Renal cortex interstitium (tissue), 11 donors: ENCODE results near the gene LRRC8E. TPM values are rescaled to one million over a fixed set of nuclear protein-coding genes. Genes with fewer than 3 reads are reported as not detected.
A peak's percentile ranks its signal among the peaks of the same experiment; 100 is the strongest.

Experiments used
- DNase-seq, 11 donors: peaks; one replicate each; pipeline ENCODE4 v3.0.0-alpha.2; 2013; ENCODE audit warnings: low read depth in 9 of 11, low spot score in 4 of 11; ENCODE audit errors: extremely low read depth in 1 of 11
- polyA plus RNA-seq, 3 donors: library from polyadenylated mRNA; unstranded; fragments of 120-200 nt; gene quantifications; one replicate each; pipeline ENCODE4 v1.2.1, GENCODE V29; 2013; ENCODE audit not compliant: insufficient read length in 3 of 3

LRRC8E gene
- polyA plus RNA-seq, 3 donors = 1.4 to 3.0 (median 2.6) TPM

DNA sequence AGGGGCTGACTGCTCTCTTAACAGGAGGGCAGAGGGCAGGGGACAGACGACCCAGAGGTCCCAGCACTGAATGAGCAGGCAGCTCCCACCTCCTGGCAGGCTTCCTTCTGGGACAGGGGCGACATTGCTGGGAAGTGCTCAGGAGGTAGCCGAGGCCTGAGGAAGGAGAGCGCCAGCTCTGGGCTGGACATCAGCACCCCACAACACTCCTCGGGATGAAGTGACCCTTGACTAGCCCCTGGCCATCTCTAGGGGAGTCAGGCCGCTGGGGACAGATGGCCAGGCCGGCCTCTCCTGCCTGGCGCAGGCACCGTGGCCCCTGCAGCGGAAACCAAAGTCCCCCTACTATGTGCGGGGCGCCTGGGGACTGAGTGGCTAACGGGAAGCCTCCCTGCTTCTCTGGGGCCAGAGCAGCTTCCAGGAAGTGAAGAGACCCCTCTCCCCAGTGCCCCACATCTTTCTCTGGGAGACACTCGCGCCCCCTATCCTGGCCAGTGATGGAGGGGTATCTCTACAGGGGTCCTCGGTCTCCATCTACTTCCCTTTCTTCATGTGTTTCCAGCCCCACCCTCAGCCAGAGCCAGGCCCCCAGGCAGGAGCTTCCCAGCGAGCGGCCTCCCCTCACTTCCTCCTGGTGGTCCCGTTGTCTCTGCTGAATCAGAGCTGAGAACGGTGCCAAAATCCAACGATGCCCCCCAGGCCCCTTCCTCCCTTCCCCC is 24.2 kb upstream of the LRRC8E start:
- no peak for DNase-seq

DNA sequence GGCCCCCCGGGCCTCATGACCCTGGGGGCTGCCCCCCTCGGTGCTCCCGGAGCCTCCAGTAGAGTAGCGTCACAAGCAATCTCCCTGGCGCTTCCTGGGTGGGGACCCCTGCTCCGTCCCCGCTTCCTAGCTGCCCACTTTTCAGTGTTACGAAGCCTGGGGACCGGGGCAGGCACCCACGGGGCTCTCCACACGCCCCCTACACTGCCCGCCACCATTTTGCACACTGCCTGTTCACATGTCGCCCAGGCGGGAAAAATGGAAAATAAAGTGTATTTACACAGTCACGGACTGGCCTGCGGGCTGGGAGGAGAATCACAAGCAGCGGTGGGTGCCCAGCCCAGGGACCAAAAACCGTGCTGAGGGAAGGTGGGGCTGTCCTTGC is 23.6 kb upstream of the LRRC8E start:
- no peak for DNase-seq

DNA sequence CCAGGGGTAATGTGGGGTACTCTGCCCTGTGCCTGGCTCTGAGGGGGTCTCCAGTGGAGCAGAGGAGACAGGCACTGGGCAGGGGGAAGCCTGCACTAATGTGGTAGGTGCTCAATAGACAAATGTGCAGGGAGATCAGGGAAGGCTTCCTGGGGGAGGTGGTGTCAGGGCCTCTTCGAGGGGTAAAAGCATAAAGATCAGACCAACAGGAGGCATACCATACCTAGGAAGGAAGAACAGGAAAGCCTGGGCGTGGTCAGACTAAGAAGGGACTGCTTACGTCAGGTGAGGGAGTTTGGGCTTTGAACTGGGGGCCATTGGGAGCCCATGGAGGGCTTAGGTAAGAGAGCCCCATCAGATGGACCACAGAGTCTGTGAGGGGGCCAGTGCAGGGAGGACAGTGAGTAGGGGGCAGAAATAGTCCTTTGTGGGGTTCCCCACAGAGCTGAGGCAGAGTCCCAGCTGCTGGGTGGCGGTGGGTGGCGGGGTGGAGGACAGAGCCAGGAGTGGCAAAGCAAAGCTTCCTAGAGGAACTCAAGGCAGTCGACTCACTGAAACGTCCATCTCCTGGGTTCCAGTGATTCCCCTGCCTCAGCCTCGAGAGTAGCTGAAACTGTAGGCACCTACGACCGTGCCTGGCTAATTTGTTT is 22.9 kb upstream of the LRRC8E start:
- DNase-seq = no peak

DNA sequence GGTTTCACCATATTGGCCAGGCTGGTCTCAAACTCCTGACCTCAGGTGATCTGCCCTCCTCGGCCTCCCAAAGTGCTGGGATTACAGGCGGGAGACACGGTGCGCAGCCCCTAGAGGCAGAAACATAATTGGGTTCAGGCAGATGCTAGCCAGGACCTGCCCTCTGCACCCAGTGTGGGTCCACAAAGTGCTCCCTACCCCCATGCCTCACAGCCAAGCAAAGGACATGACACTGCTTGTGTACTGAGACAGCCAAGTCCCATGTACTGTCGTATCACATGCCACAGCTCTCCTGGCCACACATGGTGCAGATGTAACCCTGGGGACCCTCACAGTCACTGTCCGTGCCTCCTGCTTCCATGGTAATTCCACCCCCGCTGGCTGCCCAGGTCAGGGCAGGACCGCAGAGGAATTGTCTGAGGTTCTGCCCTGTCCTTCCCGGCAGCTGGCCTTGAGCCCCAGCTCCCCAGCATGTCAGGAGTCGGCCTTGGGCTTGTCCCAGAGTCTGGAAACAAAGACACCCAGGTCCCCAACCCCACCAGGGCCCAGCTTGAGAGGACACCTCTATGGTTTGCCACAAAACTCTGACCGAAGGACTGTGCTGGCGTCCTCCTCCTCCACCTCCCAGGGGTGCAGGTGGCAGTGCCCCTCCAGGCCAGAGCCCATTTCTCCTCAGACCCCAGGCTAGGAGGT is 21.8 kb upstream of the LRRC8E start:
- DNase-seq = no peak

DNA sequence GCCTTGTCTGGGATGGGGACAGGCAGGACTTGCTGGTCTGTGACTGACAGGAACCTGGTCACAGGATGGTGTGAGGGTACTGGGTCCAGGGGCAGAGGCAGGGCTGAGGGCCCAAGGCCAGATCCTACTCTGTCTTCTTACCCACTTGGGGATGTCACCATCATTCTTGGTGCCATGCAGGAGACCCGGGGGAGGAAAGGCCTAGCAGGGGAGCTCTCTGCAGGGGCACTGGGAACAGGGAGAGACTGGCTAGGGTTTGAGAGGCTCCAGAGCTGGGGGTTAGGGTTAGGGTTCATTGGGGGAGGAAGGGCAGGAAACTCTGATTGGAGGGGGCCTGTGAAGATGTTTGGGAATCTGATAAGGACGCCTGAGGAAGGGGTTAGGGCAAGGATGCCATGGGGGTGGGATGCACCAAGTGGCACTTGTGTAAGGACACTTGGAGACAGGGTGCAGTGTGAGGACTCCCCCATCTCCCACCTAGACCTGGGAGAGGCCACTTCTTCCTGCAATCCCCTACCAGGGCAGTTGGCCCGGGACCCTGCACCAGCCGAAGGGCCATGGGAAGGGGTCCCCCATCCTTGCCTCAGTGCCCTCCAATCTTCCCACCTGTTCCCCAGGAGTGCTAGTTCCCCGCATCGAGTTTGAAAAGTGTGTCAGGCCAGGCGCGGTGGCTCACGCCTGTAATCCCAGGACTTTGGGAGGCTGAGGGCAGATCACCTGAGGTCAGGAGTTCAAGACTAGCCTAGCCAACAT is 21.0 kb upstream of the LRRC8E start:
- no peak for DNase-seq

DNA sequence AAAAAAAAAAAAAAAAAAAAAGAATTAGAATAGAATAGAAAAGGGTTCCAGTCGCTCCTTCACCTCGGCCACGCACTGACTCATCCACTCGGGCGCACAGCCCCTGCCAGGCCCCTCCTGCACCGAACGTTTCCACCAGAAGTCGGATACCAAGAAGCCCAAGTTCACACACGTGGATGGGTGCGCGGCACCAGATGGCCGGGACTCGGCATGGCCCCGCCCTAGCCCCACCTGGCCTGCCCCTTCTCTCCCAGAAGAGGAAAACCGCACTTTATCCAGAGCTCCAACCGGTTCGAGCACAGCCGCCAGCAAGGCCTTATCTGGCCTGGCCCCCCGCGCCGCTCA is 20.0 kb upstream of the LRRC8E start:
- no peak for DNase-seq

DNA sequence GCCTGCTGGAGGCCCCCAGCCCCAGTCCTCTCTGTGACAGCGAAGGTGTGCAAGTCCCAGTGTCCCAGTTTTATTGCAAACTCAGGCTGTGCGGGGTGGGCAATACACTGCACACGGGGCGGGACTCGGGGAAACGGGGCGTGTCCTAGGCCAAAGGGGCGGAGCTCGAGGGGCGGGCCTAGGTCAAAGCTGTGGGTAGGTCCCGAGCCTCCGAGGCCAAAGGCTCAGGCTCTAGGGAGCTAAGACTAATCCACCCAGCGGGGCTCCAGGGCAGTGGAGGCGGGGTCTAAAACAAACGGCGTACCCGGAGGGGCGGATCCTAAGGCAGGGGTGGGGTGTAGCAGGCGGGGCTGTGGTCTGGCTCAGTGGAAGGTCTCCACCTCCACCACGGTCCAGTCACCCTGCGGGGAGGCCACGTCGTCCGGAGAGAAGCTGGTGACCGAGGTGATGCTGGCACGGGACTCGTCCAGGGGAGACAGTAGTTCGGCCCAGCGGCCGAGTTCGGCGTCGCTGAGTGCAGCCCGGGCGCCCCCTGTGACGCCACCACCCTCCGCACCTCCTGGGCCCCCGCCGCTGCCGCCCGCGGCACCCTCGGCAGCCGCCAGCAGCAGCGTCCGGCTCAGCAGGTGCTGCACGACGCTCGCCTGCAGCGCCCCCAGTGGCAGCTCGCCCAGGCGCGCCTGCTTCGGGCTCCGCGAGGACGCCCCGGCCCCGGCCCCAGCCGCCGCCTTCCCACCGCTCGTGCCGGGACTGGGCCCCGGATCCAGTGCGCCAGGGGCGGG is 19.4 kb upstream of the LRRC8E start:
- peak in 4 of 11 donors; percentile 67 to 76 (median 72) for DNase-seq

DNA sequence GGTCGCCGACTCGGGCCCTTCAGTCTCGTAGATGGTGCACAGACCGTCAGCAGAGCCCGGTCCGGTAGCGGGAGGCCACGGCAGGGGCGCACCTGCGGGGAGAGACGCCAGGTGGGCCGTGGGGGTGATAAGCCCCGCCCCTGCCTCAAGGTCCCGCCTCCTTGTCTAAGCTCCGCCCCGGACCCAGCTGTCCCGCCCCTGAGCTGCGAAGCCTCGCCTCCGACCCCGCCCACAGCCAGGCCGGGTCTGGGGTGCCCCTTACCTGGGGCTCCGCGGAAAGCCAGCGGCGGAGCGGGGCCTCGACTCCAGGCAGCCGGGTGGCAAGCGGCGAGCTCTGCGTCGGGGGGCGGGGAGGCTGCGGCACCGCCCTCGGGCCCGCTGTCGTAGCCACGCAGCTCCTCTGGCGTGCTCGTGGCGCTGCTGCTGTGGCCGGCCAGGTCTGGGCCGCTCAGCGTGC is 18.8 kb upstream of the LRRC8E start:
- no peak for DNase-seq

DNA sequence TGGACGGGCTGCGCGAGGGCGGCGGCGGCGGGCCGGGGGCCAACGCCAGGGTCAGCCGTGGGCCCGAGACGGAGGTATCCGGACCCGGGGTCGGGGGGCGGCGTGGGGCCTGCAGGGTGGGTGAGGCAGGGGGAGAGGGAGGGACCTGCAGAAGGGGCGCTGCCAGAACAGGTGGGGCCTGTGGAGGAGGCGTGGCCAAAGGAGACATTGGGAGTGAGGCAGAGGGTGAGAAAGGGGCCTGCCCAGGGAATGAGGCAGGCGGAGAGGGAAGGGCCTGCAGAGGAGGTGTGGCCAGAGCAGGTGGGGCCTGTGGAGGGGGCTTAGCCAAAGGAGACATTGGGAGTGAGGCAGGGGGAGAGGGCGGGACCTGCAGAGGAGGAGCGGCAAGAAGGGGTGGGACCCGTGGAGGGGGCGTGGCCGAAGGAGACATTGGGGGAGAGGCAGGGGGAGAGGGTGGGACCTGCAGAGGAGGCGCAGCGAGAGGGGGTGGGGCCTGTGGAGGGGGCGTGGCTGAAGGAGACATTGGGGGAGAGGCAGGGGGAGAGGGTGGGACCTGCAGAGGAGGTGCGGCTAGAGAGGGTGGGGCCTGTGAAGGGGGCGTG is 18.3 kb upstream of the LRRC8E start:
- DNase-seq = no peak

DNA sequence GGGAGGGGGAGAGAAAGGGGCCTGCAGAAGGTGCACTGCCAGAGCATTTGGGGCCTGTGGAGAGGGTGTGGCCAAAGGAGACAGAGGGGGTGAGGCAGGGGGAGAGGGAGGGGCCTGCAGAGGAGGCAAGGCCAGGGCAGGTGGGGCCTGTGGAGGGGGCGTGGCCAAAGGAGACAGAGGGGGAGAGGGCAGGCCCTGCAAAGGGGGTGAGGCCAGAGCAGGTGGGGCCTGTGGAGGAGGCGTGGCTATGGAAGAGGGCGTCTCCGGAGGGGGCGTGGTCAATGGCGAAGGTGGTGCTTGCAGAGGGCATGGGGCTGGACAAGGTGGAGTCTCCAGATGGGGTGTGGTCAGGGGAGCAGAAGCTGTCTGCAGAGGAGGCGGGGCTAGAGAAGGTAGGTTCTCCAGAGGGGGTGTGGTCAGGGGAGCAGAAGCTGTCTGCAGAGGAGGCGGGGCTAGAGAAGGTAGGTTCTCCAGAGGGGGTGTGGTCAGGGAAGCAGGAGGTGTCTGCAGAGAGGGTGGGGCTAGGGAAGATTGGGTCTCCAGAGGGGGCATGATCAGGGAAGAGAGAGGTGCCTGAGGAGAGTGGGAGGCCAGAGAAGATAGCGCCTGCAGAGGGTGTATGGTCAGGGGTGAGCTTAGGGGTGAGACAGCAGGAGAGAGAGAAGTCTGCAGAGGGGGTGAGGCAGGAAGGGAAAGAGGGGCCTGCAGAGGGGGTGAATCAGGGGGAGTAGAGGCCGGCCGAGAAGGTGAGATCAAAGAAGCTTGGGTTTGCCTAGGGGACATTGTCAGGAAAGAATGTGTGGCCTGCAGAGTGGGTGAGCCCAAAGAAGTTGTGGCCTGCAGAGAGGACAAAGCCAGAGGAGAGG is 17.5 kb upstream of the LRRC8E start:
- DNase-seq = no peak

DNA sequence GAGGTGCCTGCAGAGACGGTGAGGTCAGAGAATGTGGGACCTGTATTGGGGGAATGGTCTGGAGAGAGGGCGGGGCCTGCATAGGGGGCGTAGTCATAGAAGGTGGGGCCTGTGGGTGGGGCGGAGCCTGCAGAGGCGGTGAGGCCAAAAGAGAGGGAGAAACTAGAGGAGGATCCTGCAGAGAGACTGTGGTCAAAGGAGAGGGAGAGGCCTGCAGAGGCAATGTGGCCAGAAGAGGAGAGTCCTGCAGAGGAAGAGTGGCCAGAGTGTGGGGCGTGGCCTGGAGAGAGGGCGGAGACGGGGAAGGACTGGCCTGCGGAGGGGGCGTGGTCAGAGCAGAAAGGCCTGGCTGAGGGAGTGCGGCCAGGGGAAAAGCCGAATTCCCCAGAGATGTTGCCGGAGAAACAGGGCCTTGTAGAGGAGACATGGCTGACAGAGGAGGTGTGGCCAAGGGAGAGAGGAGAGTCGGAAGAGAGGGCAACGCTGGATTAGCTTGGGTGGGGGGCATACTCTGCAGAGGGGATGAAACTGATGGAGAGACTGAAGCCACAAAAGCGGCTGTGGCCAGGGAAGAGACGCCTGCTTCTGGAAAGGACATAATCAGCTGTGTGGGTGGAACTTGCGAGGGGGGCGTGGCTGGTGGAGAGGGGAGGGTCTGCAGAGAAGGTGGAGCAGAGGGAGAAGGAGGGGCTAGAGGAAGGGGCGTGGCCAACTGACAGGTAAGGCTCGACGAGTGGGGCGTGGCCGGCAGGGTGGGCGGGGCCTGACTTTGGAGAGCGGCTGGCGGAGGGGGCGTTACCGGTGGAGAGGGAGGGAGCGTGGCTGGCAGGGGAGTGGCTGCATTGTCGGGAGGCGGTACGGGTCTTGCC is 16.6 kb upstream of the LRRC8E start:
- peak in 5 of 11 donors; percentile 48 to 83 (median 72) for DNase-seq

DNA sequence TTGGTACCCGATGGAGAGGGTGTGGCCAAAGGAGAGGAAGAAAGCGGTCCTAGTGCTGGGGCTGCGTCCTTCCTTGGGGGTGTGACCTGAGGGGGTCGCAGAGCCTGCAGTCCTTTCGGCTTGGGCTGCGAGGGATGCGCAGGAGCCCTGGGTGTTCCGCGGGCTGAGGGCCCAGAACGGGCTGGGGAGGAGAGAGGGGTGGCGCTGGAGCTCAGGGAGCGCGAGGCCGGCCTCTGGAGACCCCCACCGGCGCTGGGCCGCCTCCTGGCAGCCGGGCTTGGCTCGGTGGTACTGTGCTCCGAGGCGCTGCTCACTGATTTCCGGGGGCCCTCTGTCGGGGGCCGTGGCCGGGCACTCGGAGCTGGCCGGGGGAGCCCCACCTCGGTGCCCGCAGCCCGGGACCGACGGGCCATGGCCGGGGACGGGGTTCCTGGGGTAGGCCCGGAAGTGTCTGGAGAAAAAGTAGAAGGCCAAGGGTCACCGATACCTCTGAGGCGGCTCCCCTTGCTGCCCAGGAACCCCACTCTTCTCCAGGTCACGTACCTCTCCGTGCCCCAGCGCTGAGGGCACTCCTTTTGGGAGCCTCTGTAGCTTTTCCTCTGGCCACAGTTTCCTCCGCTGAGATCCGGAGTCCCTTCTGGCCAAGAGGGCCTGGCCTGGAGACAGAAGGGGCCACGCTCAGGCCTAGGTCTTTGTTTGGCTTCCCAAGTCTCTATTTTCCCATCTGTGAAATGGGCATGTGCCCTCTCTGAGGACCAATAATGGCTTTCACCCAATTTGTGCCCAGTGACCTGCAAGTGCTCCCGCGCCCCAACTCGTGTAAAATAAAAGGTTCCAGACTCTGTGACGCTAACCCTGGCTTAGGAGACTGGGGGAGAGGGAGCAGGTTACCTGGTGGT is 15.8 kb upstream of the LRRC8E start:
- DNase-seq = no peak

DNA sequence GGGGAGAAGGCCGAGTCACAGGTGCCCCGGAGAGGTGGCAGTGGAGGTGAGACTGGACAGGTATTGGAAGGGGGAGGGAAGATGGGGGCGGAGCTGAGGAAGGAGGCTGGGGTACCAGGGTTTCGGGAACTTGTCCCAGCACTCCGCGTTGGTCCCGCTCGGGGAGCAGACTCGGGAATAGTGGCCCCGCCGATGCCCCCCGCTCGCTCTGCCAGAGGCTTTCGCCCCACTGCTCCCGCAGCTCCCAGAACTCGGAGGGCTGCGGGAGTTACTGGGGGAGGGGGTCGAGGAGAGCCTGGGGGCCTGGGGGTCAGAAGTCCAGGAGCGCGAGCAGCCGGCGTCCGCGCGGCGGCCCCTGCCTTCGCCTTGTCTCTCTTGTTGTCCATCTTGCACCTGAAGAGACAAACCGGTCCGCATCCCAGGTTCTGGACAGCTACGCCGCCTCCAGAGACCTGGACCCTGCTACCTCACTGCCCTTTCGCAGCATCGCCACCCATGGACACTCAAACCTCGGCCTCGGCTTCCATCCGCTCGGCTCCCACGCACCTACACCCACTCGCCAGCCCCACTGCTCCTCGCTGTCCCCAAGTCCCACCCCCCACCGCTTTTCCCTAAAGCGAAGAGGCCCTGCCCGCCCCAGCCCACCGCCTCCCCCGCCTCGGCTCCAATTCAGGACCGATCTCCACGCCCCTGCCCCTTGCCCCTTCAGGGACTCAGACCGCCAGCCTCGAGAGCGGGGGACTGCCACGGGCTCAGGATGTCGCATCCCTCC is 14.8 kb upstream of the LRRC8E start:
- no peak for DNase-seq

DNA sequence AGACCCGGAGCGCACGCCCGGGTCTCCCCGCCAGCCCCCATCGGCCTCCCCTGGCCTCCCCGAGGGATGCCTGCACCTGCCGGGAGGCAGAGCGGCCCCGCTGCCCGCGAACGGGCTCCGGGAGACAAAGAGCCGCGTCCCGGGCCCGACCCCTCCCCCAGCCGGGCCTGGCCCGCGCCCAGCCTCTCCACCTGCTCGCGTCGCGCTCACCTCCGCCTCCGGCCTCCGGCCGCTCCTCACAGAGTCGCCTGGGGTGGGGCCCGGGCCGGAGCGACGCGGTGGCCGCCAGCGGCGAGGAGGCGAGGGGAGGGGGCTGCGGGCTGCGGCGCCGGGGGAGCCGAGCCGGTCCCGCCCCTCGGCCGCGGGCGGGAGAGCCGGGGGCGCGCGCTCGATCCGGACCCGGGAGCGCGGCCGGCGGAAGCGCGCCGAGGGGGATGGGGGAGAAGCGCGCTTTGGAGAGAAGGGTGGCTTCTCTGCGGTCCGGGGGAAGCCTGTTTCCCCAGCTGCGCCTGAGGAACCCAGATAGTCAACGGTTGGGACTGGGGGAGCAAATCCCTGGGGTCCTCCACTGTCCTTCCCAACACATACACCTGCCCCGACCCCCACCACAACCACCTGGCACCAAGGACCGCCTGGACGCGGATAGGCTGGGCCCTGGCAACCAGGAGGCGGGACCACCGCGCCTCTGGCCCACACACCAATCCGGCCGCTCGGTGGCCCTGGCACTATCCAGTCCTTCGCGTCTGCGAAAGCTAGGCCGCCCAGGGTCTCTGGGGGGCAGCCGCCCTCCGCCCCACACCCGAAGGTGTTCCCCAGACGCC is 14.0 kb upstream of the LRRC8E start, which contains the start of gene PRR36:
Gene PRR36 (minus strand): TSS at position 315 of the 821 bp plus-strand sequence. CDS start 701 bp downstream, outside the sequence.
- DNase-seq = peak in 3 of 11 donors; percentile 67 to 69 (median 68)
